GM19395 (cell line): ENCODE measurements around the gene MRPL24.
"Not testable (repeated sequence)": the region's sequence is repeated elsewhere in the genome, so short reads cannot be mapped to it uniquely, and the experiment has no call there.

Experiments used
- ATAC-seq: cut with Tn5 transposase; IDR thresholded peaks from one replicate; pipeline ENCODE4 v1.9.1; 2021; ENCODE audit warnings: mild to moderate bottlenecking, moderate library complexity; ENCODE audit not compliant: unreplicated experiment

The MRPL24 gene

DNA sequence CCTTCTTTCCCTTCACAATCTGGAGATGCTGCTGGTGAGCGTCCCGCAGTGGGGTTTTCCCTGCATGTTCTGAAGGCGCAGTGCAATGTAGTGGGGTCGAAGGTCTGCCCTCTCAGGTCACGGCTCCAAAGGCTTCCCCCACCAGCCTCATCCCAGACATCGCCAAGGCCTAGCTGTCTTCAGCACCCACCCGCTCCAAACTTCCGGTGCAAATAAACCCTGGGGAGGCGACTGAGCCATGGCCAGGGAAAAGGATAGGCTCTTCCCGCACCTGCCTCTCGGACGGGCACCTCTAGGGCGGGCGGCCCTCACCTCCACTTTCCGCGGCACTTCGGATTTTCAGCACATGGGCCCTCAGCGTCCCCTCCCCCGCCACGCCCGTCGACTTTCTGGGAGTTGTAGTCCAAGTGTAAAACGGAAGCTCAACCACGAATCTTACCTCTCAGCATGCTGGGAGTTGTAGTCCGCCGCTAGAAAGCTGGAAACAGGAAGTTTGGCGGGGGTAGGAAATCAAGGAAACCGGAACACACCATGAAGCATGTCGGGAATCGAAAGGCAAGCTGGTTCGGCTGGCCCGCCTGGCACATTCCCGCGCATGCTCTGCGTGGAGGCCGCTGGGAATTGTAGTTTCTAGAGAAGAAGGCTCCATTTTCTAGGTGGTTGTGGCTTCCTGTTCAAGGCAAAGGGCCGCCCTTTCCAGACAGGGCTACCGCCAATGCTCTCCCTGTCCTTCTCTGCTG is at the start of gene MRPL24:
TSS of gene MRPL24 (minus strand) at position 348 of the 740 bp plus-strand sequence. CDS start 2,384 bp downstream, outside the sequence.
- ATAC-seq, result peak; percentile 87

- no peak for ATAC-seq
Observed at GRCh38 chr1:156789621-156790318, 48.9 kb upstream of the MRPL24 start.

- no peak for ATAC-seq
Observed at GRCh38 chr1:156788136-156788535, 47.2 kb upstream of the MRPL24 start.

GRCh38 chr1:156786640-156787039 is 45.8 kb upstream of the MRPL24 start:
- ATAC-seq, result no peak

- ATAC-seq, result no peak
Observed at GRCh38 chr1:156785458-156785857, 44.6 kb upstream of the MRPL24 start.

GRCh38 chr1:156781585-156782186 is 40.8 kb upstream of the MRPL24 start:
- ATAC-seq, result no peak

- ATAC-seq, result no peak
Observed at GRCh38 chr1:156777573-156777972, 36.7 kb upstream of the MRPL24 start.

DNA sequence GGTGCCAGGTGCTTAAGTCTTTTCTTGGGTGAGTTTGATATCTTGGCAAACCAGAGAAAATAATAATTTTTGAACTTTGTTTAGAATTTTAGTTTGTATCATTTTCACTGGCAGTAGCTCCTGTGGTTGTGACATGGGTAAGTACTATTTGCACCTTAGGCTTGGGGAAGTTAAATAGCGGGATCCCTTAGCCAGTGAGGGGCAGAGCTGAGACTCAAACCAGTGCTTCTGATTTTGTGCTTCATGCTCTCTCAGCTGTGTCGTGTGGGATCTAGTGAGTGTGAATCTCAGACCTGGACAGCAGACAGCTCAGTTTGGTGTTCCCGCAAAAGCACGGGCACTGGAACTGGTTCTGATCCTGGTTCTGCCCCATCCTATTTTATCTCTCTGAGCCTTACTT is 36.1 kb upstream of the MRPL24 start:
- ATAC-seq, result no peak

- no peak for ATAC-seq
Observed at GRCh38 chr1:156775799-156776198, 34.9 kb upstream of the MRPL24 start.

DNA sequence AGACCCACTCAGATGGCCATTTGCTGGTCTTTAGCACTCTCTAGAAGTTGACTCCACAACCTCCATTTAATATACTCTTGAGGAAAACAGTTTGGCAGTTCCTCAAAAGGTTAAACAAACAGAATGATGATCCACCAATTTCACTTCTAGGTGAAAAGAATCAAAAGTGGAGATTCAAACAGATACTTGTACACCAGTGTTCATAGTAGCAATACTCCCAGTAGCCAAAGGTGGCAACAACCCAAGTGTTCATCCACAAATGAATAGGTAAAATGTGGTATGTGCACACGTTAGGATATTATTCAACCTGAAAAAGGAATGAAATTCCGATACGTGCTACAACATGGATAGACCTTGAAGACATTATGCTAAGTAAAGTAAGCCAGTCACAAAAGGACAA is 32.7 kb upstream of the MRPL24 start:
- ATAC-seq, result no peak

DNA sequence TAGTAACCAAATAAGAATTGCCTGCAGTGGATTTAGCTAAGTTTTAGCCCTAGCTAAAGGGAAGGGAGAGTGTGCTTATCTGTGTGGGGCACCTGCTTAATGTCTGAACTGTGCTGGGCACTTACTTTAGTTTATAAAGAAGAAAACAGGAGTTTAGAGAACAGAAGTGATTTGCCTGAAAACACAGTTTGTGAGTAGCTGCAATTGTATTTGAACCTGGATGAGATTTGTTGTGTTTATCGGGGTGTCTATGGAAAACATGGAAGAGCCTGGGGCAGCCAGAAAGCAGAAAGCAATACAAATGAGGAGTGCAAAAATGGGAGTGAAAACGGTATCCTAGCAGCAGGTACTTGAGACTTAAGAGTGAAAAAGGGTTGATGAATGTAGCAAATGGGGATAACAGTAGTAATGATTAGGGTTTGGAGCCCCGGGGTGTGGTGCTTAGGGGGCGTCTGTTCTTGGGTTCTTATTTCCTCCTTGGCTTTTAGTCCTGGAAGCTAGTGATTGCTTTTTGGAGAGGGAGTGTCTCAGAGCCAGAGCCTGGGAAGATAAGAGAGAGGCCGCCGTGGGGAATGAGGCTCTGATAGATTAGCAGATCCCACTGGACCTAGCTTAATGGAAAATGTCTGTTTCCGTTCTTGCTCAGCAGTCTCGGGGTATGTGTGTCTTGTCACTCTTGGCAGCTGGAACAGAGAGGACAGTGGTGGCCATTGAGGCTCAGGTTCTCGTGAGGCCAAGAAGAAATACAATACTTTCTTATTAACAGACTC is 32.0 kb upstream of the MRPL24 start:
- no peak for ATAC-seq

DNA sequence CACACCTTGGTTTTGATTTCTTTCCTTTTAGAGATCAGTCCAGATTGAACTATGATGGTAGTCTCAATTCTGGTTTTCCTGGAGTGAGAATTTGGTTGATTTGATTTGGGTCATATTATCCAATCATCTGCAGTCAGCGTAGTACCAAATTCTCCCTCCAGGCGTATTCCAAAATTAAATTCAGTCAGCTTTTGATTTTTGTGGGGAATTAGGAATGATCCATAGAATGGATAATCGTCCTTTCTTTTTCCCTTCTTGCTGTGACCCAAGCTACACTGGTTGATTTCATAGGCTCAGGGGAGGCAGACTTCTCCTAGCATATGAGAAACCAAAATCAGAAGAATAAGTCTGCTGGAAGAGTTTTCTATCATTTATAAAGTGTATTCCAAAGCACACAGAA is 31.3 kb upstream of the MRPL24 start:
- ATAC-seq, result no peak

GRCh38 chr1:156768610-156769295 is 27.9 kb upstream of the MRPL24 start:
- ATAC-seq, result no peak

DNA sequence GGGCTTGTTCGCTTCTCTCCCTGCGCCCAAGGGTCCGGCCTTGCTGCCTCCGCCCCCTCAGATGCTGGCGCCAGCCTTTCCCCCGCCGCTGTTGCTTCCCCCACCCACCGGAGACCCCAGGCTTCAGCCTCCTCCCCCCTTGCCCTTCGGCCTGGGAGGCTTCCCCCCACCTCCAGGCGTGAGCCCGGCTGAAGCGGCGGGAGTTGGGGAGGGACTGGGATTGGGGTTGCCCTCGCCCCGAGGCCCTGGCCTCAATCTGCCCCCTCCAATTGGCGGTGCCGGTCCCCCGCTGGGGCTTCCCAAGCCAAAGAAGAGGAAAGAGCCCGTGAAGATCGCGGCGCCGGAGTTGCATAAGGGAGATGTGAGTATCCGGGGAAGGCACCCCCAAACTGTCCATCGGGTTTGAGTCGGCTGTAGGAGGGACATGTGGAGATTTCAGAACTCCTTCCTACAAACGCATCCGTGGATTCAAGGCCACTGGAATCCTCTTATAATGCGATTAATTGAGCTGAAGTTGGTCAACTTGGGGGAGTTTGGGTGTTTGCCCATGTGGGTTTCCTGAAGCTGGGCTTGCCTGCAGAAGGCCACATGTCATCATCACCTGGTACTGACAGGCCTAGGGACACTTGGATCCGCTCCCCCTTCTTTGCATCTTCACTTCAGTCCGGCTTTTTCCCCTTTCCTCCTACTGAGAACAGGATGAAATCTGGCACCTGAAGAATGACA is 27.2 kb upstream of the MRPL24 start:
- ATAC-seq, result no peak

- ATAC-seq, result peak; percentile 97
Observed at GRCh38 chr1:156767101-156767878, 26.4 kb upstream of the MRPL24 start, which contains the start of gene PRCC. Gene PRCC (plus strand): TSS chr1:156767535. CDS start chr1:156767772, 237 bp downstream.

DNA sequence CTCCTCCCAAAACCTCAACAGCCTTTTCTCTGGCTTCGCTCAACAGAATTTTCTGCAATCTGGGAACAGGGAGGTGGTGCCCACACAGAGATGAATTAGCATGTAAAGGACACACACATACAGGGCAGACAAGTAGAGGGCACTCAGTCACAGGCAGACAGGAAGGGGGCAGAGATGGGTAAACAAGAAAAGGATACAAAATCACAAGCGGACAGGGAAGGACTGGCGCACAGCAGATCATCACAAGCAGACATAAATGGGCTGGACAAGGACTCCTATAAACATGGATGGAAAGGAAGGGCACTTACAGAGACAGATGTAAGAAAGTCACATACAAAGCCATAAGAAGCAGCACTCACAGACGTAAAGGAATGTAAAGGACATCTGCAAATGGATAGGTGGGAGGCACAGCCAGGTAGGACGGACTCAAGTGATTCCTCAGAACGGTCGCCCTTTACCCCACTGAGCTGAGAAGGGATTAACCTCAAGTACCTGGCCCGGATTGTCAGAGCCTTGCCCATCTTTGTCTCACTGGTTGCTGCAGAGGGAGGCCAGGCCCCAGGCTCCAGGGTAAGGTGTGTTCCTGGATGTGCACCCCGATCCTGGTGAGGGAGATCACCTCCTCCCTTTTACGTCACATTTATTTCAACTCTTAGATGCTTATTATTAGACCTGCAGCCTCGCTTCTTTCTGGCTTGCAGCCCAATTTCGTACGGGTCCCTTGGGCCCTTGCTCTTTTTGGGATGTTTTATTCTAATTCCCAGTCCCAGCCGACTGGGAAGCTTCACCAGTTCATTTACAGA is 25.6 kb upstream of the MRPL24 start:
- peak; percentile 28 for ATAC-seq

DNA sequence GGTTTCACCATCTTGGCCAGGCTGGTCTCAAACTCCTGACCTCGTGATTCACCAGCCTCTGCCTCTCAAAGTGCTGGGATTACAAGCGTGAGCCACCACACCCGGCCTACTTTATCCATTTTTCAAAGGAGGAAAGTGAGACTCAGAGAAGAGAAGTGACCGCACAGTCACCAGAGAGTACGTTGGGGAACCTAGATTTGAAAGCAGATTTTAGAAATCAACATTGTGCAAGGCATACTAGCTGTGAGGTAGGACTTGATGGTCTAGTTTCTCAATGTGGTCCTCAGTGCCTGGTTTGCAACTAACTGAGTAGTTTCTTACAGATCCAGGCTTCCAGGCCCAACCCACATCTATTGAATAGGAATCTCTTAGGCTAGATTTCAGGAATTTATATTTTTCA is 24.8 kb upstream of the MRPL24 start:
- ATAC-seq, result no peak

DNA sequence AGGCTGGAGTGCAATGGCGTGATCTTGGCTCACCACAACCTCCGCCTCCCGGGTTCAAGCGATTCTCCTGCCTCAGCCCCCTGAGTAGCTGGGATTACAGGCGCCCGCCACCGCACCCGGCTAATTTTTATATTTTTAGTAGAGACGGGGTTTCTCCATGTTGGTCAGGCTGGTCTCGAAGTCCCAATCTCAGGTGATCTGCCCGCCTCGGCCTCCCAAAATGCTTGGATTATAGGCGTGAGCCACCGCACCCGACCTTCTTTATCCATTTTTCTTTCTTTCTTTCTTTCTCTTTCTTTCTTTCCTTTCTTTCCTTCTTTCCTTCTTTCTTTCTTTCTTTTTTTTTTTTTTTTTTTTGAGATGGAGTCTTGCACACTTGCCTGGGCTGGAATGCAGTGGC is 24.2 kb upstream of the MRPL24 start:
- ATAC-seq, result not testable (repeated sequence)

- ATAC-seq, result no peak
Observed at GRCh38 chr1:156760796-156761104, 19.9 kb upstream of the MRPL24 start.
